Activated CD8-positive, alpha-beta memory T cell treated with anti-CD3 and anti-CD28 coated beads, Interleukin-2, amount 10 ng/mL, durations not matched to agents 7 days and 5 days (primary cell): ENCODE results near the gene HYCC1. TPM values are rescaled to one million over a fixed set of nuclear protein-coding genes. Genes with fewer than 3 reads are reported as not detected.
A peak's percentile ranks its signal among the peaks of the same experiment; 100 is the strongest.

ENCODE experiments used
- ATAC-seq: fragments of 150-1000 bp; cut with Tn5 transposase; one replicate; pipeline ENCODE4 v1.10.0; 2021; ENCODE audit warnings: moderate library complexity
- CTCF ChIA-PET: fragments of 350-600 bp; sonication (Branson Sonifier 250); formaldehyde crosslinking; loops from one replicate; lab custom pipeline; 2021; ENCODE audit warnings: antibody characterized with exemption; lab: Charles Lee
- DNase-seq: peaks from one replicate; pipeline ENCODE4 v3.0.0-alpha.2; 2020
- H3K27ac Mint-ChIP-seq: one replicate; pipeline ENCODE4 v1.8.0; 2021; ENCODE audit warnings: mild to moderate bottlenecking, mixed read lengths
- H3K27me3 Mint-ChIP-seq: one replicate; pipeline ENCODE4 v1.8.0; 2021; ENCODE audit warnings: mixed read lengths
- H3K36me3 Mint-ChIP-seq: one replicate; pipeline ENCODE4 v1.8.0; 2021; ENCODE audit warnings: mild to moderate bottlenecking, mixed read lengths
- H3K4me1 Mint-ChIP-seq: one replicate; pipeline ENCODE4 v1.8.0; 2021; ENCODE audit warnings: mixed read lengths
- H3K4me3 Mint-ChIP-seq: one replicate; pipeline ENCODE4 v1.8.0; 2021; ENCODE audit warnings: mild to moderate bottlenecking, moderate library complexity, mixed read lengths
- H3K9me3 Mint-ChIP-seq: one replicate; pipeline ENCODE4 v1.8.0; 2022; ENCODE audit warnings: low read depth, mixed read lengths
- total RNA-seq, 2 experiments: library from RNA; stranded (reverse); gene quantifications; one replicate each; pipeline ENCODE4 v1.2.3, GENCODE V29; 2021

Gene HYCC1
- total RNA-seq, 2 experiments from 2014 or later: 72.6 to 125 TPM

GRCh38 chr7:23012186-23012585 lies 1.7 kb downstream of the HYCC1 start:
- H3K27me3 Mint-ChIP-seq: no peaks in the 10 kb centered on the region
- CTCF ChIA-PET: interaction anchor here (0.7 to 2.5 kb wide), 4 partner anchors 16 to 74 kb away, joined by 3 to 15 read pairs (median 4); no protein-coding TSS in a partner anchor
- H3K9me3 Mint-ChIP-seq: no peaks in the 10 kb centered on the region

GRCh38 chr7:23011222-23011924 lies 2.6 kb downstream of the HYCC1 start:
- DNase-seq (no peak), ATAC-seq (no peak)
- no peaks in the 10 kb centered on the region for H3K9me3 Mint-ChIP-seq
- H3K27ac Mint-ChIP-seq: no peak overlapping the region
- H3K4me3 Mint-ChIP-seq: no peak overlapping the region
- CTCF ChIA-PET: interaction anchor here (1.1 to 2.5 kb wide), 2 partner anchors 9 to 43 kb away, joined by 4 to 15 read pairs; no protein-coding TSS in a partner anchor
- peaks cover 22% of the 10 kb centered on the region for H3K4me1 Mint-ChIP-seq
- H3K36me3 Mint-ChIP-seq: peaks cover 19% of the 10 kb centered on the region
- no peaks in the 10 kb centered on the region for H3K27me3 Mint-ChIP-seq

More at GRCh38 chr7:23012186-23012585, 1.7 kb downstream of the HYCC1 start:
- DNase-seq (no peak), ATAC-seq (no peak)
- Mint-ChIP-seq H3K4me1 (peaks cover 26% of the 10 kb centered on the region), H3K36me3 (peaks cover 14% of the 10 kb centered on the region), H3K4me3 (no peak overlapping the region), H3K27ac (no peak overlapping the region)

- H3K36me3 Mint-ChIP-seq: peaks cover 15% of the 10 kb centered on the region
- ATAC-seq (no peak), DNase-seq (no peak)
- no peaks in the 10 kb centered on the region for H3K27me3 Mint-ChIP-seq
- no peaks in the 10 kb centered on the region for H3K9me3 Mint-ChIP-seq
- no peak overlapping the region for H3K4me3 Mint-ChIP-seq
- CTCF ChIA-PET: no interaction called here
- peak overlapping the region; percentile 4 for H3K27ac Mint-ChIP-seq
- peaks cover 20% of the 10 kb centered on the region for H3K4me1 Mint-ChIP-seq
Observed at GRCh38 chr7:23009303-23009702, 4.6 kb downstream of the HYCC1 start.

- Mint-ChIP-seq H3K4me1 (peaks cover 54% of the 10 kb centered on the region), H3K27me3 (no peaks in the 10 kb centered on the region), H3K4me3 (no peak overlapping the region), H3K36me3 (peaks cover 20% of the 10 kb centered on the region), H3K9me3 (no peaks in the 10 kb centered on the region), H3K27ac (no peak overlapping the region)
- no peak for ATAC-seq
- no peak for DNase-seq
- CTCF ChIA-PET: interaction anchor here (1.0 to 1.6 kb wide), 2 partner anchors 9 to 23 kb away, joined by 3 to 6 read pairs; partner anchors contain the start of gene HYCC1
Observed at GRCh38 chr7:23004247-23004520, 9.7 kb downstream of the HYCC1 start.

- CTCF ChIA-PET: interaction anchor here (1.0 to 1.6 kb wide), 3 partner anchors 10 to 23 kb away, joined by 3 to 6 read pairs (median 4); partner anchors contain the start of gene HYCC1
- no peaks in the 10 kb centered on the region for H3K27me3 Mint-ChIP-seq
- ATAC-seq (no peak), DNase-seq (no peak)
- peaks cover 21% of the 10 kb centered on the region for H3K36me3 Mint-ChIP-seq
- H3K4me3 Mint-ChIP-seq: no peak overlapping the region
- no peak overlapping the region for H3K27ac Mint-ChIP-seq
- H3K4me1 Mint-ChIP-seq: peaks cover 55% of the 10 kb centered on the region
- H3K9me3 Mint-ChIP-seq: no peaks in the 10 kb centered on the region
Observed at GRCh38 chr7:23003505-23004246, 10.3 kb downstream of the HYCC1 start.

GRCh38 chr7:23002698-23003097 lies 11.2 kb downstream of the HYCC1 start:
- Mint-ChIP-seq H3K9me3 (no peaks in the 10 kb centered on the region), H3K27me3 (no peaks in the 10 kb centered on the region), H3K27ac (peak overlapping the region; percentile 62), H3K36me3 (peaks cover 29% of the 10 kb centered on the region), H3K4me3 (no peak overlapping the region), H3K4me1 (peaks cover 60% of the 10 kb centered on the region)
- ATAC-seq: peak; percentile 9
- CTCF ChIA-PET: interaction anchor here (0.6 to 1.5 kb wide), 4 partner anchors 8 to 31 kb away, joined by 3 to 4 read pairs (median 4); no protein-coding TSS in a partner anchor
- no peak for DNase-seq

GRCh38 chr7:23001610-23002009 lies 12.3 kb downstream of the HYCC1 start:
- peaks cover 30% of the 10 kb centered on the region for H3K36me3 Mint-ChIP-seq
- CTCF ChIA-PET: interaction anchor here (1.4 to 1.5 kb wide), 2 partner anchors 9 to 30 kb away, joined by 3 to 4 read pairs; no protein-coding TSS in a partner anchor
- H3K4me3 Mint-ChIP-seq: peak overlapping the region; percentile 9
- H3K4me1 Mint-ChIP-seq: peaks cover 61% of the 10 kb centered on the region
- H3K27ac Mint-ChIP-seq: peak overlapping the region; percentile 78
- peak; percentile 56 for ATAC-seq
- no peak for DNase-seq
- H3K27me3 Mint-ChIP-seq: no peaks in the 10 kb centered on the region
- no peaks in the 10 kb centered on the region for H3K9me3 Mint-ChIP-seq

GRCh38 chr7:23000597-23001360 lies 13.2 kb downstream of the HYCC1 start:
- DNase-seq (no peak), ATAC-seq (no peak)
- H3K36me3 Mint-ChIP-seq: peaks cover 30% of the 10 kb centered on the region
- H3K9me3 Mint-ChIP-seq: no peaks in the 10 kb centered on the region
- peaks cover 60% of the 10 kb centered on the region for H3K4me1 Mint-ChIP-seq
- peak overlapping the region; percentile 9 for H3K4me3 Mint-ChIP-seq
- CTCF ChIA-PET: no interaction called here
- no peaks in the 10 kb centered on the region for H3K27me3 Mint-ChIP-seq
- peak overlapping the region; percentile 78 for H3K27ac Mint-ChIP-seq

GRCh38 chr7:22998519-22998896 lies 15.4 kb downstream of the HYCC1 start:
- Mint-ChIP-seq H3K9me3 (peaks cover 3% of the 10 kb centered on the region), H3K4me1 (peaks cover 62% of the 10 kb centered on the region), H3K27me3 (no peaks in the 10 kb centered on the region), H3K36me3 (peaks cover 38% of the 10 kb centered on the region), H3K27ac (no peak overlapping the region), H3K4me3 (no peak overlapping the region)
- ATAC-seq (no peak), DNase-seq (no peak)
- CTCF ChIA-PET: no interaction called here

- CTCF ChIA-PET: no interaction called here
Observed at GRCh38 chr7:22997871-22998518, 15.9 kb downstream of the HYCC1 start.

GRCh38 chr7:22996470-22996869 lies 17.5 kb downstream of the HYCC1 start:
- H3K9me3 Mint-ChIP-seq: peaks cover 3% of the 10 kb centered on the region
- CTCF ChIA-PET: interaction anchor here (1.0 to 1.9 kb wide), 2 partner anchors 16 to 59 kb away, joined by 3 to 7 read pairs; no protein-coding TSS in a partner anchor
- H3K27ac Mint-ChIP-seq: no peak overlapping the region

More at GRCh38 chr7:22997871-22998518, 15.9 kb downstream of the HYCC1 start:
- Mint-ChIP-seq H3K36me3 (peaks cover 41% of the 10 kb centered on the region), H3K4me1 (peaks cover 65% of the 10 kb centered on the region), H3K9me3 (peaks cover 3% of the 10 kb centered on the region), H3K4me3 (no peak overlapping the region), H3K27me3 (no peaks in the 10 kb centered on the region), H3K27ac (no peak overlapping the region)
- ATAC-seq: no peak
- DNase-seq: no peak

GRCh38 chr7:22995011-22995410 lies 18.9 kb downstream of the HYCC1 start:
- H3K4me1 Mint-ChIP-seq: peaks cover 55% of the 10 kb centered on the region
- no peak overlapping the region for H3K4me3 Mint-ChIP-seq
- DNase-seq: no peak
- ATAC-seq: peak; percentile 20
- H3K36me3 Mint-ChIP-seq: peaks cover 49% of the 10 kb centered on the region
- CTCF ChIA-PET: interaction anchor here (1.2 to 1.9 kb wide), 3 partner anchors 19 to 60 kb away, joined by 3 to 7 read pairs (median 5); partner anchors contain the start of gene HYCC1
- H3K9me3 Mint-ChIP-seq: peaks cover 3% of the 10 kb centered on the region
- H3K27ac Mint-ChIP-seq: peak overlapping the region; percentile 58
- no peaks in the 10 kb centered on the region for H3K27me3 Mint-ChIP-seq

More at GRCh38 chr7:22996470-22996869, 17.5 kb downstream of the HYCC1 start:
- Mint-ChIP-seq H3K27me3 (no peaks in the 10 kb centered on the region), H3K4me1 (peaks cover 57% of the 10 kb centered on the region), H3K36me3 (peaks cover 42% of the 10 kb centered on the region), H3K4me3 (no peak overlapping the region)
- no peak for DNase-seq
- ATAC-seq: no peak
